Progenitor cell of endocrine pancreas (in vitro differentiated cells): ENCODE results near the gene RNF149. TPM values are rescaled to one million over a fixed set of nuclear protein-coding genes. Genes with fewer than 3 reads are reported as not detected.

ENCODE experiments used
- DNase-seq: peaks from one replicate; pipeline ENCODE4 v3.0.0; 2021; ENCODE audit warnings: low spot score; ENCODE audit not compliant: unreplicated experiment
- H3K27ac Mint-ChIP-seq: 2 replicates; pipeline ENCODE4 v1.8.0; 2021; ENCODE audit warnings: mild to moderate bottlenecking, moderate library complexity, mixed read lengths
- H3K27me3 Mint-ChIP-seq: 2 replicates; pipeline ENCODE4 v1.8.0; 2021; ENCODE audit warnings: mixed read lengths
- H3K36me3 Mint-ChIP-seq: 2 replicates; pipeline ENCODE4 v1.8.0; 2022; ENCODE audit warnings: mixed read lengths; ENCODE audit not compliant: insufficient read depth
- H3K4me1 Mint-ChIP-seq: 2 replicates; pipeline ENCODE4 v1.8.0; 2021; ENCODE audit warnings: low read depth, mixed read lengths
- H3K4me3 Mint-ChIP-seq: 2 replicates; pipeline ENCODE4 v1.8.0; 2021; ENCODE audit warnings: low read depth, mild to moderate bottlenecking, moderate library complexity, mixed read lengths
- H3K9me3 Mint-ChIP-seq: 2 replicates; pipeline ENCODE4 v1.8.0; 2021; ENCODE audit warnings: low read depth, mixed read lengths
- CTCF ChIP-seq: fragments of 200-600 bp; sonication (generic); IDR thresholded peaks from one replicate; pipeline ENCODE4 v1.5.0; 2021; ENCODE audit warnings: antibody characterized with exemption, mild to moderate bottlenecking; ENCODE audit not compliant: unreplicated experiment
- total RNA-seq: library from RNA; stranded (reverse); gene quantifications from 2 replicates; pipeline ENCODE4 v1.2.1, GENCODE V29; 2021

Gene RNF149
- total RNA-seq, 1 donor from 2014 or later, result 51.5 TPM

DNA sequence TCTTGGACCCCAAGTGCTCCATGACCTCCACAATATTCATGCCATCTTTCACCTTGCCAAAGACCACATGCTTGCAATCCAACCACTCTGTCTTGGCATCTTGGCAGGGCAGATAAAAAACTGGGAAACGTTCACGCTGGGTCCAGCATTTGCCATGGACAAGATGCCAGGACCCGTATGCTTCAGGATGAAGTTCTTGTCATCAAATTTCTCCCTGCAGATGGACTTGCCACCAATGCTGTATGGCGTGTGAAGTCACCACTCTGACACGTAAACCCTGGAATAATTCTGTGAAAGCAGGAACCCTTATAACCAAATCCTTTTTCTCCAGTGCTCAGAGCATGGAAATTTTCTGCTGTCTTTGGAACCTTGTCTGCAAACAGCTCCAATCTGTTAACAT is 34.4 kb downstream of the RNF149 start:
- Mint-ChIP-seq H3K4me3 (no peak overlapping the region), H3K4me1 (peaks cover 11% of the 10 kb centered on the region), H3K36me3 (peaks cover 25% of the 10 kb centered on the region), H3K27ac (no peak overlapping the region), H3K27me3 (no peaks in the 10 kb centered on the region), H3K9me3 (no peaks in the 10 kb centered on the region)
- no peak for TF ChIP-seq CTCF
- DNase-seq, result no peak

DNA sequence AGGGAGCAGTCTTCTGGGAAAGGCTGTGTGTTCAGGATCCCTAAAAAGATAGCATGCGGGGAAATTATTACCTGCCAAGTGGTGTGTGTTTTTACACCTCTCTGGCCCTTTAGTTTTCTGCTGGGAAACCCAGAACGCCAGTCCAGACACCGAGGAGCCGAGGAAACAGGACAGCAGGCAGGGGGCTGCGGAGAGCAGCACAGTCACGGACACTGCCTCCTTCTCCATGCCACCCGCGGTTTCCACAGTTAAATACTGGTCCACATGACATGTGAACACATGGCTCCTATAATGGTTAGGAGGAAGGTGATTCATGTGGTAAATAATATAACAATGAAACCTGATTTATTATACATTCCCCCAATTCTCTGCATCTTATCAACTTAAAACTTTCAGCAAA is 35.4 kb downstream of the RNF149 start:
- H3K27me3 Mint-ChIP-seq, result no peaks in the 10 kb centered on the region
- H3K4me1 Mint-ChIP-seq, result peaks cover 17% of the 10 kb centered on the region
- H3K4me3 Mint-ChIP-seq, result no peak overlapping the region
- no peak for DNase-seq
- no peaks in the 10 kb centered on the region for H3K9me3 Mint-ChIP-seq
- H3K27ac Mint-ChIP-seq, result no peak overlapping the region
- H3K36me3 Mint-ChIP-seq, result peaks cover 26% of the 10 kb centered on the region
- TF ChIP-seq CTCF, result no peak

DNA sequence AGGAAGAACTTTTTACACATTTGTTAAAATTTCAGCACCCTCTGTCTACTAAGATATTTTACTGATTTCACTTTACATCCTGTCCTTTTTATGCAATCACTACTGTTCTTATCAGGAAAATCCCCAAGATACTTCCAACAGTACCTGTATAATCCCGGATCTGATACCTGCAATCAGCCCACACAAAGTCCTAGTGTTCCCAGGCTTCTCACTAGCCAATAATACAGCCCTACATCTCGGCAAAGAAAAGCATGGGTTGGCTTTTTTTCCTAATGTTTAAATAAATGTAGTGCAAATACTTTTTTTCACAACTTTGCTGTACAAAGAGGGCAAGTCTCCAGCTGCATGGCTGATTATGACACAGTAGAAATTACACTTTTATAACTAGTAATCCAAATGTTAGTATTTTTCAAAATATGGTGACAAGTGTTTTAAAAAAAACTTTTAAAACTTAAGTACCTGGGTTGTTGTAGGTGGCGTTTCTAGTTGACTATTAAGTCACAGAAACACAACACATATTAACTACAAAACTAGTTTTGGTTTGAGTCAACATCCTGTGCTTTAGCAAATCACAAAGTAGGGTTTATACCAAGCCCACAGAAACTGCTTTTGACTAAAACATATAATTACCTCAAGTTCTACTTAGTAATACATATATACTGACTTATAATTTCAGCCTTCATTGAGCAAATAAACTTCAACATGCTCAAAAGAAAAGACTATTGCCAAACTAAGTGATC is 36.3 kb downstream of the RNF149 start:
- Mint-ChIP-seq H3K27me3 (no peaks in the 10 kb centered on the region), H3K36me3 (peaks cover 30% of the 10 kb centered on the region), H3K9me3 (no peaks in the 10 kb centered on the region), H3K4me1 (peaks cover 25% of the 10 kb centered on the region), H3K27ac (peak overlapping the region; percentile 62), H3K4me3 (no peak overlapping the region)
- TF ChIP-seq CTCF, result no peak
- no peak for DNase-seq

DNA sequence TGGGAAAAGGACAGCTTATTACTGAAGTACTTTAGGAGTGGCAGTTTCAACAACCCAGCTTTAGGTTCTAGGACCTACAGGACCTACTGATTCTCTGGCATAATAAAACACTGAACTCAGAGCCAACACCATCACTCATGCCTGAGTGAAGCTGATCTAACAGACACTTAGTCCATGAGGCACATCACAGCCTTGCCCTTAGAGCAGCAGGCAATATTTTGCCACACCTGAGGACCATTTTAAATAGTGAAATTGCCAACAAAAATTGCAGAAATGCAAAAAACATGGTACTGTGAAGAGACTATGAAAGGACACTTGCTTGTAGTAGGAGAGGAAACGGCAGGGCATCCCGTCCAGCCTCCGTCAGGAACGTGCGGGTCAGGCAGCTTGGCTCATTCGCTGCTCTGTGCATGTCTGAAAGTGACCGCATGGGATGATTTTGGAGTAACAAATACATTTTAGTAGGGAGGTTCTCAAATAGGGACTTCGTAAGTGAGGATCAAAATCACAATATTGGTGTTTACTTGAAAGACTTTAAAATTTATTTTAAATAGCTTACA is 37.7 kb downstream of the RNF149 start:
- no peak for DNase-seq
- Mint-ChIP-seq H3K27ac (peak overlapping the region; percentile 34), H3K9me3 (no peaks in the 10 kb centered on the region), H3K4me3 (no peak overlapping the region), H3K27me3 (no peaks in the 10 kb centered on the region), H3K4me1 (peaks cover 32% of the 10 kb centered on the region), H3K36me3 (peaks cover 30% of the 10 kb centered on the region)
- TF ChIP-seq CTCF, result no peak

GRCh38 chr2:101267671-101268656 is 40.5 kb downstream of the RNF149 start:
- TF ChIP-seq CTCF, result no peak
- Mint-ChIP-seq H3K27ac (peak overlapping the region; percentile 87), H3K4me1 (peaks cover 34% of the 10 kb centered on the region), H3K4me3 (peak overlapping the region; percentile 27), H3K36me3 (peaks cover 37% of the 10 kb centered on the region), H3K9me3 (no peaks in the 10 kb centered on the region), H3K27me3 (no peaks in the 10 kb centered on the region)
- no peak for DNase-seq
